Fibroblast of the aortic adventitia (primary cell): ENCODE measurements around the gene LRSAM1. TPM values are rescaled to one million over a fixed set of nuclear protein-coding genes. Genes with fewer than 3 reads are reported as not detected.

Source experiments
- DNase-seq: peaks from one replicate; pipeline ENCODE4 v3.0.0-alpha.2; 2010; ENCODE audit warnings: low read depth
- H3K4me3 ChIP-seq: 2 replicates; pipeline ENCODE4 v1.5.1; 2011; ENCODE audit warnings: low read depth, mild to moderate bottlenecking, control low read depth, low read length, moderate library complexity
- total RNA-seq: library from RNA; depleted of rRNA; stranded (reverse); fragments of >200 nt; gene quantifications from 2 replicates; pipeline ENCODE4 v1.2.3, GENCODE V29; 2012; ENCODE audit warnings: low replicate concordance
- TF ChIP-seq, protein P1 (sequence below): IDR thresholded peaks from 2 replicates; pipeline ENCODE4 v1.5.1; 2011; ENCODE audit warnings: mild to moderate bottlenecking, low read length, control low read depth, inconsistent platforms; ENCODE audit not compliant: insufficient read depth

LRSAM1 gene
- total RNA-seq, 1 donor = 15.3 TPM

DNA sequence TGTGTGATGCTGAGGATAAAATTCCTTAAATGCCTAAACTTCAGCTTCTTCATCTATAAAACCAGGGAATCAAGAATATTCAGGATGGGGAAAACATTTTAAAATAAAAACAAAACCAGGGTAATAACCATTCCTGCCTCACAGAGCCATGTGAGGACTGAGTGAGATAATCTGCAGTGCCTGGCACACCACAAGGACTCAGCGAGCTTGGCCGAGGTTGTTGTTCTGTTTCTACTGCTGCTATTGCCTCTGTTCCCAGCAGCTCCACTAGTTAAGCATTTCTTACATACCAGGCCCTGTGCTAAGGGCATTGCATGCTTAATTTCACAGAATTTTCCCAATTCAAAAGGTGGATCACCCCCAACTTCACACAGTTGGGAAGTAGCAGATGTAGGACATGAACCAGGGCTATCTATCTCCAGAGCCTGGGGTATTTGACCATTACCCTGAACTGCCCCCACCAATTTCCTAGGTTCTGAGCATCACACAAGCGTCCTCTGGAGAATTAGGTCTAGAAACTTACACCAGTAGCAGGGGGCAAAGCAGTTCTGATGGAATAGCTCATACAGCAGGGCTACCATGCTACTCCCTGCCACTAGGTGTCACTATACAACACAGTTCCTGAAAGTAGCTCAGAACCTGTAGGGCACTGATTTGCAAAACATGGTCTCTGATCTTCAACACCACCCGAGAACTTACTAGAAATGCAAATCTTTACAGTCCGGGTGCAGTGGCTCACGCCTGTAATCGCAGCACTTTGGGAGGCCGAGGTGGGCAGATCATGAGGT lies 74.3 kb downstream of the LRSAM1 start:
- TF ChIP-seq, protein P1, sequence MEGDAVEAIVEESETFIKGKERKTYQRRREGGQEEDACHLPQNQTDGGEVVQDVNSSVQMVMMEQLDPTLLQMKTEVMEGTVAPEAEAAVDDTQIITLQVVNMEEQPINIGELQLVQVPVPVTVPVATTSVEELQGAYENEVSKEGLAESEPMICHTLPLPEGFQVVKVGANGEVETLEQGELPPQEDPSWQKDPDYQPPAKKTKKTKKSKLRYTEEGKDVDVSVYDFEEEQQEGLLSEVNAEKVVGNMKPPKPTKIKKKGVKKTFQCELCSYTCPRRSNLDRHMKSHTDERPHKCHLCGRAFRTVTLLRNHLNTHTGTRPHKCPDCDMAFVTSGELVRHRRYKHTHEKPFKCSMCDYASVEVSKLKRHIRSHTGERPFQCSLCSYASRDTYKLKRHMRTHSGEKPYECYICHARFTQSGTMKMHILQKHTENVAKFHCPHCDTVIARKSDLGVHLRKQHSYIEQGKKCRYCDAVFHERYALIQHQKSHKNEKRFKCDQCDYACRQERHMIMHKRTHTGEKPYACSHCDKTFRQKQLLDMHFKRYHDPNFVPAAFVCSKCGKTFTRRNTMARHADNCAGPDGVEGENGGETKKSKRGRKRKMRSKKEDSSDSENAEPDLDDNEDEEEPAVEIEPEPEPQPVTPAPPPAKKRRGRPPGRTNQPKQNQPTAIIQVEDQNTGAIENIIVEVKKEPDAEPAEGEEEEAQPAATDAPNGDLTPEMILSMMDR = peak; percentile 67
- no peak overlapping the region for H3K4me3 ChIP-seq
- DNase-seq = peak; percentile 63

DNA sequence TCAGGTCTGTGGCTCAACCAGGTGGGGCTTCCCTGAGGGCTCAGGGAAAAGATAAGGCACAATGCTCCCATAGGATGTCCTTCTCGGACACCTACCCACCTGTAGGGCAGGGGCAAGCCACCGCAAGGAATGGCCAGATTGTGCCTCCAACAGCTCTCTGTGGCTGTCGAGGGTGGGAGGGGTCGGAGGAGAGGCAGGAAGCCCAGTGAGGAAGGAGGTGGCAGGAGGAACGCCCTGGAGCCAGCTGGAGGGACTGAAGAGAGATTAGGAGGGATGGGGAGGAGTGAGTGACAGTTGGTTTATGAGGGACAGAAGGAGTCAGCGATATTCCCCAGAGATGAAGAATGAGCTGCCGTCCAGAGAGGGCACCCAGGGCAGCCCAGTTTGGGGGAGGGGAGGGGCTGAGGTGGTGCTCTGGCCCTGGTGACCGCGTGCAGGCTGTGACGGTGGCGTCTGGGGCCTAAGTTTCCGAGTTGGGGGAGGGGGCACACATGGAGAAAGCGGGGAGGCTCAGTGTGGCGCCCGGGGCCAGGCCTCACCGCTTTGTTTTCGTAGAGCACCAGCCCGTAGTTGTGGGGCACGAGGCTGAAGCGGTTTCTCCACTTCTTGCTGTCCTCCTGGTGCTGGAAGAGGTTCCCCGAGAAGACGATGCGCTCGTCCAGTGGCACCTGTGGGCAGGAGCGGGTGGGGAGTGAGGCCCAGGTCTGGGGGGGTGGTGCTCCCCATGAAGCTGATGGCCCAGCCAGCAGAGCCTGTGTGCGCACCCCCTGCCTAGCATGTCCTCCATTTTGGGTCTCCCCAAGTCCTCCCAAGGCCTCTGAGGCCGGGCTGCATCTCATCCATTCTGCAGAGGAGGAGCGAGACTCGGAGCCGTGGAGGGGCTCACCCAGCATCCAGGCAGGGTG lies 75.6 kb downstream of the LRSAM1 start:
- TF ChIP-seq, protein P1 = no peak
- H3K4me3 ChIP-seq = no peak overlapping the region
- no peak for DNase-seq

DNA sequence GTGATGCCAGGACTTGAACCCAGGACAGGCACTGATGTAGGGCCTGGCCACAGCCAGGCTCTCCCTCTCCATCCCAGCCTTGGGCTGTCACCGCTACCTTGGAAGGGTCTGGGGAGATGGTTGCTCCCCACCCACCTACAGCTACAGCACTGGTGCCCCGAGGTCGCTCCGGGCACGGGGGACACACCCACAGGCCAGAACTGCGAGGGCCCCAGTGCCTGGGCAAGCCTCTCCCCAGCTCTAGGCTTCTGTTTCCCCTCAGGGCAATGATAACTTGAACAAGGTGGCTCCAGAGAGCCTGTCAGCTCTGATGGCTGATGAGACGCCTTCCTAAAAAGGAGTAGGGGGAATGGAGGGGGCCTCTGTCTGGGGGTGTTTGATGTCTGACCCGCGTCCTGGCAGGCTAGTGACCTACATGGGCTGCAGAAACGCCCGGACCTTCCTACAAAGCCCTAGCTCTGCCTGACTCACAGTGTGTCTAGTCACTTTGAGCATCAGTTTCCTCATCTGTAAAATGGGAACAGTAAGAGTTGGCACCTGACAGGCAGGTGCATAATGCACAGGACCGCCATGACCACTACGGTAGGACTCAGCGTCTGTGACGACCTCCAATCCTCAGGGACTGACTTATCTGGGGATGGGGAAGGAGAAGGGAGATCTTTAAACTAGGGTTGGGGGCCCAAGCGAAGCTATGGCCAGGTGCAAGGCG lies 76.4 kb downstream of the LRSAM1 start:
- TF ChIP-seq, protein P1 = no peak
- H3K4me3 ChIP-seq = no peak overlapping the region
- no peak for DNase-seq

DNA sequence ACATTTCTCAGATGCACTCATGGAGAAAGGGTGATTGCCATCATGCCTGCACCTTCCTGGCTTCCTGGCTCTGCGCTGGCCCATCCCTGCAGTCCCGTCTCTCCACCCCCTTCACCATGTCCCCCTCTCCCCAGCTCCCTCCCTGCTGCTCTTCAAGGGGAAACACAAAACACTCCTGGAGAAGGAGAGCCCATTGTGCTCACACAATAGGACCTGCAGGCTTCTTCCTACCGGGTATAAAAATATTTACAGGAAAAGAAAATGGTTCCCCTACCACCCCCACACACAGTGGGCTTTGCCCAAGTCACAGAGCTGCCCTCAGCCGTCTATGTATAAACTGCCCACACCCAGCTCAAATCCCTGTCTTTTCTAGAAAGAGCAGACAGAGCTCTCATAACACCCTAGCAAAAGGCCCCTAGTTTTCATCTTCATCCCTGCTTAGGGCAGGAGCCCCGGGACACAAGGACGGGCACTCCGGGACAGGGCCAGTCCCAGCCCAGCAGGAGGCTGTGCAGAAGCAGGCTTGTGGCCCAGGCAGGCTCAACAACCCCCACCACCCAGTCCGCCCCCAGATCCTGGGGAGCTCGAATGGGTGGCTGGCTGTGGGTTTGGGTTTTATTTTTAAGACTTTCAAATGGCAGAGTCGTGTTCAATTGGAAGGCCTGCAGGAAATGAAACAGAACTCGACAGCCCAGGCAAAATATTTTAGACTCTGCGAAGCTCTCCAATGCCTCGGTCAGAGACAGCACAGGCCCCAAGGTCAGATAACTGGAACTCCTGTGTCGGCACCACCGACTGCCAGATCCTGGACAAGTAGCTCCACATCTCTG lies 77.3 kb downstream of the LRSAM1 start:
- H3K4me3 ChIP-seq = no peak overlapping the region
- TF ChIP-seq, protein P1 = no peak
- no peak for DNase-seq

DNA sequence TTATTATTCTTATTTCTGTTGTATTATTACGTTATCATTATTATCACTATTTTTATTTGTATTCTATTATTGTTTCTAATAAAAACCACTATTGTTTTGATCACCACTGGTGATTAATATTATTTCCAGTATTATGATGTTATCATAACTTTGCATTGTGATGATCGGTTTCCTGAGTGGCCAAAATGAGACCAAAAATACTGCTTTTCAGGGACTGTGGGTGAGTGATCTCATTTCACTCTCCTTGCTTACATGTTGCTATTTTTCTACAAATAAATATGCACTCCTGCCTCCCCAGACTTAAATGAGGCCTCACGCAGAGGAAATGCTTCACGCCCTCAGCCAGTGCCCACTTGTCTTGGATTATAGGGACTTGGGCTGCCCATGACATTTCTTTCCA lies 78.4 kb downstream of the LRSAM1 start:
- H3K4me3 ChIP-seq = no peak overlapping the region
- TF ChIP-seq, protein P1 = no peak
- no peak for DNase-seq
